GM23338 (cell line): Measurements from ENCODE around the gene ROGDI. TPM values are rescaled to one million over a fixed set of nuclear protein-coding genes. Genes with fewer than 3 reads are reported as not detected.

Experiments
- ATAC-seq: fragments of 200-7000 bp; cut with Tn5 transposase; 3 replicates; pipeline ENCODE4 v1.9.1; 2020
- DNase-seq: peaks from one replicate; pipeline ENCODE4 v3.0.0-alpha.2; 2015; ENCODE audit warnings: low spot score
- H2AFZ ChIP-seq: fragments of 200-600 bp; sonication (generic); 2 replicates; pipeline ENCODE4 v1.8.0; 2016; ENCODE audit warnings: antibody characterized with exemption, mild to moderate bottlenecking, moderate library complexity
- H3F3A ChIP-seq: fragments of 200-600 bp; sonication (generic); replicated peaks from 2 replicates; pipeline ENCODE4 v1.8.0; 2017; ENCODE audit warnings: antibody characterized with exemption, mixed run types, low read depth
- H3K27ac ChIP-seq: fragments of 200-600 bp; sonication (generic); 2 replicates; pipeline ENCODE4 v1.6.1; 2016; ENCODE audit warnings: low read depth
- H3K27me3 ChIP-seq: fragments of 200-600 bp; sonication (generic); 2 replicates; pipeline ENCODE4 v1.8.0; 2016; ENCODE audit warnings: mild to moderate bottlenecking, mixed run types, moderate library complexity; ENCODE audit not compliant: insufficient read depth
- H3K36me3 ChIP-seq: fragments of 200-600 bp; sonication (generic); 2 replicates; pipeline ENCODE4 v1.8.0; 2016; ENCODE audit warnings: mild to moderate bottlenecking; ENCODE audit not compliant: insufficient read depth
- H3K4me1 ChIP-seq: fragments of 200-600 bp; sonication (generic); 2 replicates; pipeline ENCODE4 v1.8.0; 2016; ENCODE audit warnings: mild to moderate bottlenecking, moderate library complexity; ENCODE audit not compliant: insufficient read depth
- H3K4me2 ChIP-seq: fragments of 200-600 bp; sonication (generic); 2 replicates; pipeline ENCODE4 v1.7.1; 2017; ENCODE audit warnings: mixed run types
- H3K4me3 ChIP-seq: fragments of 200-600 bp; sonication (generic); 2 replicates; pipeline ENCODE4 v1.6.1; 2016; ENCODE audit warnings: mixed run types
- H3K79me2 ChIP-seq: fragments of 200-600 bp; sonication (generic); replicated peaks from 2 replicates; pipeline ENCODE4 v1.8.0; 2017; ENCODE audit warnings: mild to moderate bottlenecking; ENCODE audit not compliant: insufficient read depth
- H3K9me2 ChIP-seq: fragments of 200-600 bp; sonication (generic); 2 replicates; pipeline ENCODE4 v1.8.0; 2017; ENCODE audit not compliant: insufficient read depth
- H4K20me1 ChIP-seq: fragments of 200-600 bp; sonication (generic); replicated peaks from 2 replicates; pipeline ENCODE4 v1.8.0; 2017; ENCODE audit warnings: mild to moderate bottlenecking; ENCODE audit not compliant: insufficient read depth
- H3K27ac Mint-ChIP-seq: 2 replicates; pipeline ENCODE4 v1.8.0; 2020; ENCODE audit warnings: inconsistent platforms, mild to moderate bottlenecking, moderate library complexity, mixed read lengths
- H3K27me3 Mint-ChIP-seq: 3 replicates; pipeline ENCODE4 v1.8.0; 2022; ENCODE audit warnings: low read depth, mild to moderate bottlenecking, moderate library complexity, mixed read lengths, inconsistent platforms; ENCODE audit not compliant: insufficient read depth, poor library complexity
- H3K36me3 Mint-ChIP-seq: 3 replicates; pipeline ENCODE4 v1.8.0; 2021; ENCODE audit warnings: low read depth, mild to moderate bottlenecking, inconsistent platforms, moderate library complexity, mixed read lengths
- H3K4me1 Mint-ChIP-seq: 3 replicates; pipeline ENCODE4 v1.8.0; 2020; ENCODE audit warnings: mild to moderate bottlenecking, inconsistent platforms, mixed read lengths
- H3K4me3 Mint-ChIP-seq: 3 replicates; pipeline ENCODE4 v1.8.0; 2021; ENCODE audit warnings: moderate library complexity, mild to moderate bottlenecking, inconsistent platforms, mixed read lengths
- H3K9me3 Mint-ChIP-seq: 3 replicates; pipeline ENCODE4 v1.8.0; 2020; ENCODE audit warnings: moderate library complexity, mild to moderate bottlenecking, inconsistent platforms, mixed read lengths
- EZH2 ChIP-seq: fragments of 200-600 bp; sonication (generic); IDR thresholded peaks from one replicate; pipeline ENCODE4 v1.8.0; 2017; ENCODE audit warnings: antibody characterized with exemption, mild to moderate bottlenecking, low read depth; ENCODE audit not compliant: unreplicated experiment
- EZH2phosphoT487 ChIP-seq: fragments of 200-600 bp; sonication (generic); IDR thresholded peaks from one replicate; pipeline ENCODE4 v1.8.1; 2018; ENCODE audit warnings: antibody characterized with exemption; ENCODE audit not compliant: unreplicated experiment
- STAT1 ChIP-seq: IDR thresholded peaks from one replicate; pipeline ENCODE4 v1.6.1; 2016; ENCODE audit warnings: antibody characterized with exemption; ENCODE audit not compliant: unreplicated experiment
- ZNF114 ChIP-seq: fragments of 250-450 bp; sonication (Bioruptor Pico); IDR thresholded peaks from 2 replicates; pipeline ENCODE4 v1.5.0; 2020; ENCODE audit warnings: mild to moderate bottlenecking, moderate library complexity
- polyA plus RNA-seq: library from polyadenylated mRNA; unstranded; fragments of >200 nt; fragmentation: Nextera tagmentation; extraction: Ambion mirVana; gene quantifications from 2 replicates; pipeline ENCODE4 v1.2.1, GENCODE V29; 2016
- total RNA-seq: library from RNA; depleted of rRNA; stranded (reverse); fragments of >200 nt; shearing (Covaris generic); gene quantifications from 2 replicates; pipeline ENCODE4 v1.2.3, GENCODE V29; 2014
- TF ChIP-seq, protein P1 (sequence below): fragments of 250-450 bp; sonication (Bioruptor Pico); IDR thresholded peaks from 2 replicates; pipeline ENCODE4 v1.5.0; 2020; ENCODE audit warnings: mild to moderate bottlenecking, moderate library complexity
- TF ChIP-seq, protein P2 (sequence below): IDR thresholded peaks from 2 replicates; pipeline ENCODE4 v1.6.1; 2016; ENCODE audit warnings: antibody characterized with exemption

ROGDI gene
- total and polyA plus RNA-seq, 2 experiments from 2014 or later, result 30.3 to 38.8 TPM

DNA sequence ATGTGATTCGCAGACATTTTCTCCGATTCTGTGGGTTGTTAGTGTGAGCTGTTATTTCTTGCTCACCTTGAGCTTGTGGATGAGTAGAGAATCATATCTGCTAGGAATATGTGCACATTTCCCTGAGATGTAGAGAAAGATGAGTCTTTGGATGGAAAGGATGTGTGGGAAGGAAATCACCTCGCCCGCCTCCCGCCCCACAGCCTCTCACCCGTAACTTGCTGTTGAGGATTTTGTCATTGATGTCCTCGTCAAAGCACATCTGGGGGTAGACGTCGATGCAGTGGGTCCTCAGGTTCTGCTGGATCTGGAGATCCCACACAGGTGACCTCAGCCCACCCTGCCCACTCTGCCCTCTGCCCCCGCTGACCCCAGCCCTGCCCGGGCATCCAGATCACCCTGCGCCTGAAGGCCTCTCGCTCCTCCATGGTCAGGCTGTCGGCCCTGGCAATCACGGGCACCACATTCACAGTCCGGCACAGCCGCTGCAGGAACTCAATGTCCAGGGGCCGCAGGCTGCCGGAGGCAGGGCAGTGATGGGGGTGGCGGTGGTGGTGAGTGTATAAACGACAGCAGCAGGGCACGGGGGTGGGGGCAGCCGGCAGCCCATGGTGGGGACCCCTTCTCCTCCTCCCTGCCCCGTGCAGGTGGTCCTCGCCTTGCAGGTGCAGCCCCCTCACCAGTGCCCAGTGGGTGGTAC lies 19.0 kb downstream of the ROGDI start (continued):
- TF ChIP-seq, protein P1, sequence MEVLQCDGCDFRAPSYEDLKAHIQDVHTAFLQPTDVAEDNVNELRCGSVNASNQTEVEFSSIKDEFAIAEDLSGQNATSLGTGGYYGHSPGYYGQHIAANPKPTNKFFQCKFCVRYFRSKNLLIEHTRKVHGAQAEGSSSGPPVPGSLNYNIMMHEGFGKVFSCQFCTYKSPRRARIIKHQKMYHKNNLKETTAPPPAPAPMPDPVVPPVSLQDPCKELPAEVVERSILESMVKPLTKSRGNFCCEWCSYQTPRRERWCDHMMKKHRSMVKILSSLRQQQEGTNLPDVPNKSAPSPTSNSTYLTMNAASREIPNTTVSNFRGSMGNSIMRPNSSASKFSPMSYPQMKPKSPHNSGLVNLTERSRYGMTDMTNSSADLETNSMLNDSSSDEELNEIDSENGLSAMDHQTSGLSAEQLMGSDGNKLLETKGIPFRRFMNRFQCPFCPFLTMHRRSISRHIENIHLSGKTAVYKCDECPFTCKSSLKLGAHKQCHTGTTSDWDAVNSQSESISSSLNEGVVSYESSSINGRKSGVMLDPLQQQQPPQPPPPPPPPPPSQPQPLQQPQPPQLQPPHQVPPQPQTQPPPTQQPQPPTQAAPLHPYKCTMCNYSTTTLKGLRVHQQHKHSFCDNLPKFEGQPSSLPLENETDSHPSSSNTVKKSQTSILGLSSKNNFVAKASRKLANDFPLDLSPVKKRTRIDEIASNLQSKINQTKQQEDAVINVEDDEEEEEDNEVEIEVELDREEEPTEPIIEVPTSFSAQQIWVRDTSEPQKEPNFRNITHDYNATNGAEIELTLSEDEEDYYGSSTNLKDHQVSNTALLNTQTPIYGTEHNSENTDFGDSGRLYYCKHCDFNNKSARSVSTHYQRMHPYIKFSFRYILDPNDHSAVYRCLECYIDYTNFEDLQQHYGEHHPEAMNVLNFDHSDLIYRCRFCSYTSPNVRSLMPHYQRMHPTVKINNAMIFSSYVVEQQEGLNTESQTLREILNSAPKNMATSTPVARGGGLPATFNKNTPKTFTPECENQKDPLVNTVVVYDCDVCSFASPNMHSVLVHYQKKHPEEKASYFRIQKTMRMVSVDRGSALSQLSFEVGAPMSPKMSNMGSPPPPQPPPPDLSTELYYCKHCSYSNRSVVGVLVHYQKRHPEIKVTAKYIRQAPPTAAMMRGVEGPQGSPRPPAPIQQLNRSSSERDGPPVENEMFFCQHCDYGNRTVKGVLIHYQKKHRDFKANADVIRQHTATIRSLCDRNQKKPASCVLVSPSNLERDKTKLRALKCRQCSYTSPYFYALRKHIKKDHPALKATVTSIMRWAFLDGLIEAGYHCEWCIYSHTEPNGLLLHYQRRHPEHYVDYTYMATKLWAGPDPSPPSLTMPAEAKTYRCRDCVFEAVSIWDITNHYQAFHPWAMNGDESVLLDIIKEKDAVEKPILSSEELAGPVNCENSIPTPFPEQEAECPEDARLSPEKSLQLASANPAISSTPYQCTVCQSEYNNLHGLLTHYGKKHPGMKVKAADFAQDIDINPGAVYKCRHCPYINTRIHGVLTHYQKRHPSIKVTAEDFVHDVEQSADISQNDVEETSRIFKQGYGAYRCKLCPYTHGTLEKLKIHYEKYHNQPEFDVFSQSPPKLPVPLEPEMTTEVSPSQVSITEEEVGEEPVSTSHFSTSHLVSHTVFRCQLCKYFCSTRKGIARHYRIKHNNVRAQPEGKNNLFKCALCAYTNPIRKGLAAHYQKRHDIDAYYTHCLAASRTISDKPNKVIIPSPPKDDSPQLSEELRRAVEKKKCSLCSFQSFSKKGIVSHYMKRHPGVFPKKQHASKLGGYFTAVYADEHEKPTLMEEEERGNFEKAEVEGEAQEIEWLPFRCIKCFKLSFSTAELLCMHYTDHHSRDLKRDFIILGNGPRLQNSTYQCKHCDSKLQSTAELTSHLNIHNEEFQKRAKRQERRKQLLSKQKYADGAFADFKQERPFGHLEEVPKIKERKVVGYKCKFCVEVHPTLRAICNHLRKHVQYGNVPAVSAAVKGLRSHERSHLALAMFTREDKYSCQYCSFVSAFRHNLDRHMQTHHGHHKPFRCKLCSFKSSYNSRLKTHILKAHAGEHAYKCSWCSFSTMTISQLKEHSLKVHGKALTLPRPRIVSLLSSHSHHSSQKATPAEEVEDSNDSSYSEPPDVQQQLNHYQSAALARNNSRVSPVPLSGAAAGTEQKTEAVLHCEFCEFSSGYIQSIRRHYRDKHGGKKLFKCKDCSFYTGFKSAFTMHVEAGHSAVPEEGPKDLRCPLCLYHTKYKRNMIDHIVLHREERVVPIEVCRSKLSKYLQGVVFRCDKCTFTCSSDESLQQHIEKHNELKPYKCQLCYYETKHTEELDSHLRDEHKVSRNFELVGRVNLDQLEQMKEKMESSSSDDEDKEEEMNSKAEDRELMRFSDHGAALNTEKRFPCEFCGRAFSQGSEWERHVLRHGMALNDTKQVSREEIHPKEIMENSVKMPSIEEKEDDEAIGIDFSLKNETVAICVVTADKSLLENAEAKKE (CRISPR knock-in tag), result no peak

DNA sequence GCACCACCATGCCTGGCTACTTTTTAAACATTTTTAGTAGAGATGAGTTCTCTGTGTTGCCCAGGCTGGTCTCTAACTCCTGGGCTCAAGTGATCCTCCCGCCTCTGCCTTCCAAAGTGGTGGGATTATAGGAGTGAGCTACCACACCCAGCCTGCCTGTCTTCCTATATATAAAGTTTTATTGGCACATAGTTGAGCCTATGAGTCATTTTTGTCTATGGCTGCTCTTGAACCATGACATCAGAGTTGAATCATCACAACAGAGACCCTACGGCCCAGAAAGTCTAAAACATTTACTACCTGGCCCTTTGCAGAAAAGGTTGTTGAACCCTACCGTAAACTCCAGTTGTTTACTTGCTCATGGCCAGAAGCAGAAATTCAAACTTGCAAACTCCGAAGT lies 22.2 kb downstream of the ROGDI start:
- Histone ChIP-seq H3K27me3 (no peaks in the 10 kb centered on the region), H3K4me3 (no peak overlapping the region), H3F3A (no peaks in the 10 kb centered on the region), H3K9me2 (no peaks in the 10 kb centered on the region), H2AFZ (no peak overlapping the region), H3K27ac (no peak overlapping the region), H4K20me1 (no peaks in the 10 kb centered on the region), H3K4me1 (no peaks in the 10 kb centered on the region), H3K36me3 (no peaks in the 10 kb centered on the region), H3K79me2 (no peaks in the 10 kb centered on the region), H3K4me2 (no peak overlapping the region)
- Mint-ChIP-seq H3K9me3 (peaks cover 2% of the 10 kb centered on the region; the same call in 2 of the 3 replicates), H3K27ac (no peak overlapping the region), H3K4me1 (peaks cover 2% of the 10 kb centered on the region; the same call in 1 of the 3 replicates), H3K4me3 (no peak overlapping the region), H3K36me3 (peaks cover 20% of the 10 kb centered on the region), H3K27me3 (peaks cover 30% of the 10 kb centered on the region)
- no peak for ATAC-seq
- DNase-seq, result no peak
- TF ChIP-seq, protein P1 (CRISPR knock-in tag), result no peak
- no peak for TF ChIP-seq EZH2
- no peak for TF ChIP-seq ZNF114
- TF ChIP-seq STAT1, result no peak
- no peak for TF ChIP-seq EZH2phosphoT487
- TF ChIP-seq, protein P2, sequence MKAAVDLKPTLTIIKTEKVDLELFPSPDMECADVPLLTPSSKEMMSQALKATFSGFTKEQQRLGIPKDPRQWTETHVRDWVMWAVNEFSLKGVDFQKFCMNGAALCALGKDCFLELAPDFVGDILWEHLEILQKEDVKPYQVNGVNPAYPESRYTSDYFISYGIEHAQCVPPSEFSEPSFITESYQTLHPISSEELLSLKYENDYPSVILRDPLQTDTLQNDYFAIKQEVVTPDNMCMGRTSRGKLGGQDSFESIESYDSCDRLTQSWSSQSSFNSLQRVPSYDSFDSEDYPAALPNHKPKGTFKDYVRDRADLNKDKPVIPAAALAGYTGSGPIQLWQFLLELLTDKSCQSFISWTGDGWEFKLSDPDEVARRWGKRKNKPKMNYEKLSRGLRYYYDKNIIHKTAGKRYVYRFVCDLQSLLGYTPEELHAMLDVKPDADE, result no peak
